ENCODE measurements around the gene IRX4.

The IRX4 gene

DNA sequence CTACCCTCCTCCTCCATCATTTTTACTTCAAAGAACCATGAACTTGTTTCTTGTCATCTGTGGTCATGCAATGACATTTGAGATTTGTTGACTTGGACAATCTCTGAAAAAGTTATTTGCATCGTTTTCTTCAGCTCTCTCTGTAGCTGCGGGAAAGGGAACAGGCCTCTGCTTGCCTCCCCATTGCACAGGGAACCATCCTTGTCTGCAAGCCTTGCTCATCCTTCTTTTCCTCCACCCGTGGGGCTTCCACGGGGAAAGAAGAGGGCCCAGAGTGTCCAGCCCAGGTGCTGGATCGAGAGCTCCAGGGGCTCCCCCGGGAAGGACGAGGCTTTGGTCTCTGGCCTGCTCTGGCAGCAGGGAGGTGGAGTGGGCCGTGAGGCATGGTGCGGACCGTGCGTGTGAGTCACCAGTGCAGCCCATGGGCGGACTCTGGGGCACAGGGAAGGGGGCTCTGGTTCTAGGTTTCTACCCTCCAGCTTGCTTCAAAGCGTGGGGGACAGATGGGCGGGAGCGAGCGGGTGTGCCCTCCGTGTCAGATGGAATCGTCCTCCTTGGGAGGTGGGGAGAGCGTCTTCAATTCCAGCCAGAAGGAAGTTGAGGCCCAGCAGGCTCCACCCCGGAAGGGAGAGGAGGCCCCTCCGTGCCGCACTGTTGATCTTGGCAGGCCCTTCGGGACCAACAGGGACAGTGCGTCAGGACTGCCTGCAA is 6.0 kb upstream of the IRX4 start:
- TF ChIP-seq, protein P1, sequence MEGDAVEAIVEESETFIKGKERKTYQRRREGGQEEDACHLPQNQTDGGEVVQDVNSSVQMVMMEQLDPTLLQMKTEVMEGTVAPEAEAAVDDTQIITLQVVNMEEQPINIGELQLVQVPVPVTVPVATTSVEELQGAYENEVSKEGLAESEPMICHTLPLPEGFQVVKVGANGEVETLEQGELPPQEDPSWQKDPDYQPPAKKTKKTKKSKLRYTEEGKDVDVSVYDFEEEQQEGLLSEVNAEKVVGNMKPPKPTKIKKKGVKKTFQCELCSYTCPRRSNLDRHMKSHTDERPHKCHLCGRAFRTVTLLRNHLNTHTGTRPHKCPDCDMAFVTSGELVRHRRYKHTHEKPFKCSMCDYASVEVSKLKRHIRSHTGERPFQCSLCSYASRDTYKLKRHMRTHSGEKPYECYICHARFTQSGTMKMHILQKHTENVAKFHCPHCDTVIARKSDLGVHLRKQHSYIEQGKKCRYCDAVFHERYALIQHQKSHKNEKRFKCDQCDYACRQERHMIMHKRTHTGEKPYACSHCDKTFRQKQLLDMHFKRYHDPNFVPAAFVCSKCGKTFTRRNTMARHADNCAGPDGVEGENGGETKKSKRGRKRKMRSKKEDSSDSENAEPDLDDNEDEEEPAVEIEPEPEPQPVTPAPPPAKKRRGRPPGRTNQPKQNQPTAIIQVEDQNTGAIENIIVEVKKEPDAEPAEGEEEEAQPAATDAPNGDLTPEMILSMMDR (IDR thresholded peaks at IDR 0.05; ENCODE audit: low read depth, low read length), result no peak
- Histone ChIP-seq H3K4me3 (ENCODE audit: low read depth, low read length) (no peak overlapping the region), H3K36me3 (no peaks in the 10 kb centered on the region), H3K9me3 (ENCODE audit: severe bottlenecking) (peaks cover 24% of the 10 kb centered on the region), H3K27ac (no peak overlapping the region), H3K27me3 (ENCODE audit: insufficient read depth, low read depth, severe bottlenecking) (peaks cover 97% of the 10 kb centered on the region)
- no peak for DNase-seq

GRCh38 chr5:1887588-1888360 is 5.0 kb upstream of the IRX4 start:
- H3K36me3 ChIP-seq, result no peaks in the 10 kb centered on the region
- H3K27ac ChIP-seq, result no peak overlapping the region
- DNase-seq, result no peak

DNA sequence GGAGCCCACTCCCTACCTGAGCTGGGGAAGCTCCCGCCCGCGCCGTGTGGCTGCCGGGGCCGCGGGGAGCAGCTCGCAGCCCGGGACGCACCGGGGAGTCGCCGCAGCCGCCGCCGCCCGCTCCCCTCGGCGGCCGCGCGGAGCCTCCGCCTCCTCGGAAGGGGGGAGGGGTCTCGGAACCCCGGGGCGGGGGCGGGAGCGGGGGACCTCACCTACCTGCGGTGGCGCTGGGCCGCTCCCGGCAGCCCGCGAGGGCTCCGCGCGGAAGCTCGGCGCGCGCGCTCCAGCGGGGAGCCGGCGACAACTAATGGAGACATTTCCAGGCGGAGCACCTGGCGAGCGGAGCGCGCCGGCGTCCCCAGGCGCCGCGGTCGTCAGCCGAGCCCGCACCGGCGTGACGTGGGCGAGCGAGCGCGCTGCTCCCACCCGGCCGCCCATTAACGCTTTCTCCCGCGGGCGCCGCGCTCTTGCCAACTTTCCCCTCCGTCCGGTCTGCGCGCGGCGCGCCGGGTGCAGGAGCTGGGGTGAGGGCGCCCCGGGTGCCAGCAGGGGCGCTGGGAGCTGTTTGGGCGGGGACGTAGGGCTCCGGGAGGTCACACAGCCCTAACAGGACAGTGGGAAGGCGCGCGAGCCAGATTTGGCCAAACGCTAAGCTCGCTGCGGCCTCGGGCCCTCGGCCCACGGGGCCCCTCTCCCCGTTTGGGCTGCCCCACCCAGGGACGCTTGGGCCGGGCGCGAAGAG is 4.3 kb upstream of the IRX4 start:
- TF ChIP-seq, protein P1 (IDR thresholded peaks at IDR 0.05; ENCODE audit: low read depth, low read length), result no peak
- H3K36me3 ChIP-seq, result no peaks in the 10 kb centered on the region
- H3K27ac ChIP-seq, result no peak overlapping the region
- peaks cover 27% of the 10 kb centered on the region for H3K9me3 ChIP-seq (ENCODE audit: severe bottlenecking)
- no peak for DNase-seq
- peaks cover 97% of the 10 kb centered on the region for H3K27me3 ChIP-seq (ENCODE audit: insufficient read depth, low read depth, severe bottlenecking)
- H3K4me3 ChIP-seq (ENCODE audit: low read depth, low read length), result no peak overlapping the region

More at GRCh38 chr5:1887588-1888360, 5.0 kb upstream of the IRX4 start:
- TF ChIP-seq, protein P1 (IDR thresholded peaks at IDR 0.05; ENCODE audit: low read depth, low read length), result no peak
- Histone ChIP-seq H3K4me3 (ENCODE audit: low read depth, low read length) (no peak overlapping the region), H3K9me3 (ENCODE audit: severe bottlenecking) (peaks cover 24% of the 10 kb centered on the region), H3K27me3 (ENCODE audit: insufficient read depth, low read depth, severe bottlenecking) (peaks cover 97% of the 10 kb centered on the region)

DNA sequence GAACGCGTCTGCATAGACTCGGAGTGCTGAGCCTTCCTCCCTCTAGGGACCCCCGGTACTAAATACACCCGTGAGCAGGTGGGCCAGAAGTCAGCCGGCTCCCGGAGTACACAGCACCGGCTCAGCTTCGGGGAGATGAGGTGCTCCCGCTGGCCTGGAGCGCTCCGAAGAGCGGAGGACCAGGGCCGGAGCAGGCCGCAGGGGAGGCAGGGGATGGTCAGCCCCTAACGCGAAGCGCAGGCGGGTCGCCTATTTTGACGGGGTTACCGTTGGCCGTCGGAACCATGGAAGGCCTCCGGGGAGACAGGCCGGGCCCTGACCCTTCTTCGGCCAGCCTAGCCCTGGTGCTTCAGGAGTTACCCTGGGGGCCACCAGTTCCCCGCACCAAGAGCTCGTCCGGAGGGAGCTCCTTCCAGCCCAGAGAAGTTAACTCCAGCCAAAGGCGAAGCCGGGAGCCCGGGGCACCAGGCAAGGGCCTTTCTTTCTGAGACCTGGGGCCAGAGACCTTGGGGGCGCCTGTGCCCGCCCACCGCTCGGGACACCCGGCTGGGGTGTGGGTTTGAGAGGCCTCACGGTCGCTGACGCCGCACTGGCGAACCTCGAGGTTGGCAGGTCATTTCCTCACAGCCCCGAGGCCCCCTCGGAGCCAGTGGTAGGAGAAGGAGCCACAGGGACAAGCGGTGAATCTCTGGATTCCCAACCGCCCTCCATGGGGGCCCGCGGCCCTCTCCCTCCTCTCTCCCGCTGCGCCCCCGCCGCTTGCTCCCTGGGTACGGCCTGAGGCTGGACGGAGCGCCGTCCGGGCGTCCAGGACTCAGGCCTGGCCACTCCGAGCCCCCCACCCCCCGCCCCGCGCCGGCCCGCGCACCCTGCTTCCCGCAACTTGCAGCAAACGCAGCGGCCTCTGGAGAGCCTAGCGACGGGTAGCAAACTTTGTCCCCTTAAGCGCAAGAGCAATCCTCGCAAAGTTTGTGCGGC is 3.4 kb upstream of the IRX4 start:
- no peak overlapping the region for H3K27ac ChIP-seq
- H3K27me3 ChIP-seq (ENCODE audit: insufficient read depth, low read depth, severe bottlenecking), result peaks cover 97% of the 10 kb centered on the region
- H3K36me3 ChIP-seq, result no peaks in the 10 kb centered on the region
- H3K4me3 ChIP-seq (ENCODE audit: low read depth, low read length), result no peak overlapping the region
- no peak for DNase-seq
- peaks cover 34% of the 10 kb centered on the region for H3K9me3 ChIP-seq (ENCODE audit: severe bottlenecking)
- TF ChIP-seq, protein P1 (IDR thresholded peaks at IDR 0.05; ENCODE audit: low read depth, low read length), result no peak

GRCh38 chr5:1885404-1885755 is 2.7 kb upstream of the IRX4 start:
- Histone ChIP-seq H3K4me3 (ENCODE audit: low read depth, low read length) (no peak overlapping the region), H3K9me3 (ENCODE audit: severe bottlenecking) (peaks cover 34% of the 10 kb centered on the region), H3K27ac (no peak overlapping the region), H3K27me3 (ENCODE audit: insufficient read depth, low read depth, severe bottlenecking) (peaks cover 94% of the 10 kb centered on the region), H3K36me3 (no peaks in the 10 kb centered on the region)
- TF ChIP-seq, protein P1 (IDR thresholded peaks at IDR 0.05; ENCODE audit: low read depth, low read length), result no peak
- DNase-seq, result no peak
